ENCODE measurements around the gene CPNE5.

CPNE5 gene

DNA sequence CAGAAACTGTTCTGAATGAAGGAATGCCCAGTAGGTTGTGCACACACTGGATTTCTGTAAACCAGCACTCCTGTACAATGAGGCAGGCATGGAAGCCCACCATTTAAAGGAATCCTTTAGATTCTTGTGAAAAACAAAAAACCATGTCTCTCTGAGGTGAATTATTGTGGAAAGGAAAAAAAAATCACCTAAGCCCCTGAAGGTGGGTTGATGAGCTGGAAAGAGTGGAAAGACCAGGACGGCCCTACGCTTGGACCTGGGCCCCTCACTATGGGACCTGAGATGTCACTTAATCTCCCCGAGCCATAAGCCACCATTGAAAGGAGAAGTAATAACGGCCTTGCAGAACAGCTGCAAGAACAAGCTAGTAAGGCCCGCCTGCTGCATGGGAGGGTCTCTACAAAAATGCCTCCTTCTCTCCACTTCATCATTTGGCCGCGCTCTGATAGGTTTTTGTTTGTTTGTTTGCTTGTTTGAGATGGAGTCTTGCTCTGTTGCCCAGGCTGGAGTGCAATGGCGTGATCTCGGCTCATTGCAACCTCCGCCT lies 72.8 kb downstream of the CPNE5 start:
- no peak for DNase-seq (ENCODE audit: low read depth in 1 of 2, low spot score in 1 of 2)

DNA sequence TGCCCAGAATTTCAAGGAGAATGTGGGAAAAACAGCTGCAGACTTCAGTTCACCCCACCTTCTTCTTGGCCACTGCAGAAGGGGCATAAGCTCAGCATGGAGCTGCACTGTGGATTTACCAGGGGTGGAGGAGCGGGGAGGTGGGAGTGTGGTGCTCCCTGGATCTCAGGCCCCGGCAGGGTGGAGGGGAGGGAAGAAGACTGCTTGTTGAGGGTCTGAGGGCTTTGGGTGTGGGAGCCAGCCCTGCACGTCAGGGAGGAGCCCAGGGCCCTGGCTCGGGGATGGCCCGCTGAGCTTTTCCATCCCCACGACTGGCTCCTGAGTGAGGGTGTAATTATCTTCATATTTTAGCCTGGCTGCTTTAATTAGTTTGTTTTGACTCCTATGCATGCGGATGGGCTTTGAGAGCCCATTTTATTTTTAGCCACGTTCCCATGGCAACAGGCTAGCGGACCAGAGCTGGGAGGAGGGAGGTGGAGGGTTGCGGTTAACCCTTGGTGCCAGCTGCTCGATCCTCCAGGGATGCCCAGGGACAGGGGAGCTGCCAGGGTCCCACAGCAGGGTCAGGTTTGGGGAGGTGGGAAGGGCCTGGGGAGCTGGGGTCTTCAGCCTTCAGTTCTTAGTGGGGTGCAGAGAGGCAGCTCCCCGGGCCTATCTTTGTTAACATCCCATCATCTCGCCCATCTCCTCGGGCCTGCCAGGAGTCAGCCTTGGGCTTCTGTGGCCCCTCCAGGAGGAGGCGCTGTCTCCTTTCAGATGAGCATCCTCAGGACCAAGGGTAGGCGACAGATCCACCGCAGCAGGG lies 73.4 kb downstream of the CPNE5 start:
- peak; percentile 54 to 57 for DNase-seq (ENCODE audit: low read depth in 1 of 2, low spot score in 1 of 2)

DNA sequence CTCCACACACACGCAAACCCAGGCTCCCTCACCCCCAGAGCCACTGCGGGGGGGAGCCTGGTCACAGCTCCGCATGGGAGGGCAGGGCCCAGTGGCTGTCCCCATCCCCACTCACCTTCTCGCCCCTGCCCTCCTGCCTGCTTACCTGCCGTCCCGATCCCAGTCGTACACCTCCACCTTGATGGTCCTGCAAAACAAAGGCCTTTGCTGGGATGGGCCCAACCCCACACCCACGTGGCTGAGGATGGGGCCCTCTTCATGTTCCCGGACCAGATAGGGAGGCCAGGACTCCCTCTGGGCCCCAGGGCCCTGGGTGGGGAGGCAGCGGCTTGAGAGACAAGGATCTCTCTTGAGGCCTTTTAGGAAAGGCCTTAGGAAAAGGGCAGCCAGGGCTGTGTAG lies 74.1 kb downstream of the CPNE5 start:
- DNase-seq (ENCODE audit: low read depth in 1 of 2, low spot score in 1 of 2), result no peak

DNA sequence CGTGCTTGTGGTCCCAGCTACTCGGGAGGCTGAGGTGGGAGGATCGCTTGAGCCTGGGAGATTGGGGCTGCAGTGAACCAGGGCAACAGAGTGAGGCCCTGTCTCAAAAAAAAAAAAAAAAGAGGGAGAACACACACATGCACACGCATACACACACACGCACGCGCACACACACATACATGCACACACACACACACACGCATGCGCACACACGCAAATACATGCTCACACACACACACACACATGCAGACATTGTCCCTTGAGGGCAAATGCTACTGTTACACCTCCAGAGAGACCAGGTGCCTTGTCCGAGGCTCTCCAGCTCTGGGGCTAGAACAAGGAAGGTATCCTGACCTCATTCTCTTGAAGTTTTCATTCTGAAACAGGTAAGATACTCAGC lies 77.1 kb downstream of the CPNE5 start:
- no peak for DNase-seq (ENCODE audit: low read depth in 1 of 2, low spot score in 1 of 2)

DNA sequence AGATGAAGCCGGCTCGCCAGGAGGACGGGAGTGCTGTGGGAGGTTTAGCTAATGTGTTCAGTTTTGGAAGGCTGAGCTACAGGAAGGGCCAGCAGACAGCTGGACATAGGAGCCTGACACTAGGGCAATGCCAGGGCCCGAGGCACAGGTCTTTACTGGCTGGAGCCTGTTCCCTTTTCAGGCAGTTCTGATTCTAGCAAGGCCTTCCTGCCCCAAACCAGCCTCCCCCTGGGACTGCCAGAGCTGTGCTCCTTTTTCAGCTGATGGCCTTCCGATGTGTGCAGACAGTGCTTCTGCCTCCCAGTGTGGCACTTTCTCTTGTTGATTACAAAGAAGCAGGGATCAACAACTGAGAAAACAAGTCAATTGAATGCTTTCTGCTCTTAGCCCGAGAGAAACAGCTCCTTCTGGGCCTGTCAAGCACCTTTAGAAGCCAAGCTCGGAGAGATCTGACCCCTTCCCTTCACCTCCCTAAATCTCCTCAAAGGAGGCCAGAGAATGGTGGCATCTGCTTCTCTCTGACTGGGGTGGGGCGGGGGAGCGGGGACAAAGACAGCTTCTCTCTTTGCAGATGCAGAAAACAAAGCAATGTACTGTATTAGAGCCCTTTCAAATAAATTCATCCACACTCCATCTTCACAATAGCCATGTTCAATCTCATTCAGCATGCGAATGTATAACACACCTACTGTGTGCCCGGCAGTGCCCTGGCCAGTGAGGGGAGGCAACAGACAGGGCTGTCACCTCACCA lies 78.4 kb downstream of the CPNE5 start:
- DNase-seq (ENCODE audit: low read depth in 1 of 2, low spot score in 1 of 2), result no peak

DNA sequence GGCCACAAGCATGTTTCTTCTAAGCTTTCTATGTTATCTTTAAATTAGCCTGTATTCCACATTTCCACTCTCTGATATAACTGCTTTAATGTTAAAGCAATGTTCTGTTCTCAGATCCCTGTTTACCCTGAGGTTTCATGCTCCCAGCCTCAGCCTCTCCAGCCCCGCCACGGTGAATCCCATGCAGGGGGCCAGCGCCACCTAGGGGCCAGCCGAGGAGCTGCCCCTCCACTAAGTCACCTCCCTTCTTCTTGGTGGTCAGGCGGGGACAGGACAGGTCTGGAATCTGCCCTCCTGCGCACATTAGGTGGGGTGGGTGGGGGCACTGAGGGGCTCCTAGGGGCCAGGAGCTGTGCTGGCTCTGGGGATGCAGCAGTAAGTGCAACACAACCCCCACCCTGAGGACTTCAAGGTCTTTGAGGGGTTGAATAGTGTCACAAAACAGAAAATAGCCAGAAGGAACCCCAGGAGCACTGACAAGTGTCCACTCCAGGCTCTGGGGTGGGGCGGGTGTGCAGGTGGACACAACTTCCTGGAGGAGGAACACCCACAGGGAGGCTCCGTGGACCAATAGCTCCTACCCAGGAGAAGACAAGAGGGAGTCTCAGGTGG lies 80.0 kb downstream of the CPNE5 start:
- DNase-seq (ENCODE audit: low read depth in 1 of 2, low spot score in 1 of 2), result peak; percentile 70 to 71

DNA sequence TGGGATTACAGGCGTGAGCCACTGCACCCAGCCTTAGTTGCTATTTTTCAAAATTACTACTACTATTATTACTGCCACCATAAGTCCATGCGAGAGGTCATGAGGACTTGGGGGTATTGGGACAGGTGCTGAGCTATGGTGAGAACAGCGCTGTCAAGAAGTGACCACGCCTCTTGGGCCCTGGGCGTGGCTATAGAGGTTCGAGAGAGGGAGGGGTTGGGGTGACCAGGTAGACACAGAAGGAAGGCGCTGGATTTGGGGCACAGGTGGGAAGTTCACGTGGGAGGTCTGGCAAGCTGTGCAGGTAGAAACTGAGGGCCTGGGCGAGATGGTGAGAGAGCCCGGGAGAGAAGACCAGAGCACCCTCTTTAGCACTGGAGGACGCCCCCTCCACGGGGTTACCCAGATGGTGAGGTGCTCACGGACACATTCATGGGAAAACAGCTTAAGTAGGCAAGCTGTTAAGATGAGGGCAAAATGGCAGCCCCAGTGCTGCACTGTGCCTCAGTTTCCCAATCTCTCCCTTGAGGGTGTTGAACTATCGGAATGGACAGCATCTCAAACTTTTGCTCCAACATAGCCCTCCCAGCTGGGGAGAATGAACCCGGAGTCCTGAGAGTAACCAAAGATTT lies 80.6 kb downstream of the CPNE5 start:
- DNase-seq (ENCODE audit: low read depth in 1 of 2, low spot score in 1 of 2), result no peak

DNA sequence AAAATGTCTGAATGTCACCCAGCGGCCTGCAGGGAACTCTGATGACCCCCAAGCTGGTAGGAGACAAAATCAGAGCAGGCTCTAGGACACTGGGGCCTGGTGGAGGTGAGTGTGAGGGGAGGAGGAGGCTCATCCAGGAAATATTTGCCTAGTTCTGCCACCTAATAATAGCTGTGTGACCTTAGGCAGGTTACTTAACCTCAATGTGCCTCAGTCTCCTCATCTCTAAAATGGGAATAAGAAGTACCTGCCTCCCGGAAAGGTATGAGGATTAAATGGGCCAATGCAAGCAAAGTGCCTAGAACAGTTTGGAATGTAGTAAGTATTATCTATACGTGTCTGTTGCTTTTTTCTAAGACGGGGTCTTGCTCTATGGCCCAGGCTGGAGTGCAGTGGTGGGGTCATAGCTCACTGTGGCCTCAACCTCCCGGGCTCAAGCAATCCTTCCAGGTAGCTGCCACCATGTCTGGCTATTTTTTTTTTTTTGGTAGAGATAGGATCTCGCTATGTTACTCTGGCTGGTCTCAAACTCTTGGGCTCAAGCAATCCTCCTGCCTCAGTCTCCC lies 81.2 kb downstream of the CPNE5 start:
- DNase-seq (ENCODE audit: low read depth in 1 of 2, low spot score in 1 of 2), result no peak

DNA sequence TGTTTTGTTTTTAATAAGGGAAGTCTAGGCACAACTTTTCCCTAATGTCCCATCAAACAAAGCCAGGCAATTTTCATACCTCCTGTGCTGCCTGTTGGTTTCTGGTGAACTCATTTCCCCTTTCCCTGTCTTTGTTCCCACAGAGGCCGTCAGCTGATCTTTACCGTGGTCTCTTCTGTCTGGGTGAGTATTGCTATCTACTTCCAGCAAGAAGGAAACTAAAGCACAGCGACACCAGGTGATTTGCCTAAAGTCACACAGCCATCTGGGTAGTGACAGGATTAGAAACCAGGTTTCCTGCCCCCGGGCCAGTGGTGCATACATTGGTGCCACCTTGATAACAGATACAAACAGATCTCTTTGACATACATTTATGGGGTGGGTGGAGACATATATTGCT lies 82.0 kb downstream of the CPNE5 start:
- peak in 1 of 2 donors; percentile 12 for DNase-seq (ENCODE audit: low read depth in 1 of 2, low spot score in 1 of 2)

DNA sequence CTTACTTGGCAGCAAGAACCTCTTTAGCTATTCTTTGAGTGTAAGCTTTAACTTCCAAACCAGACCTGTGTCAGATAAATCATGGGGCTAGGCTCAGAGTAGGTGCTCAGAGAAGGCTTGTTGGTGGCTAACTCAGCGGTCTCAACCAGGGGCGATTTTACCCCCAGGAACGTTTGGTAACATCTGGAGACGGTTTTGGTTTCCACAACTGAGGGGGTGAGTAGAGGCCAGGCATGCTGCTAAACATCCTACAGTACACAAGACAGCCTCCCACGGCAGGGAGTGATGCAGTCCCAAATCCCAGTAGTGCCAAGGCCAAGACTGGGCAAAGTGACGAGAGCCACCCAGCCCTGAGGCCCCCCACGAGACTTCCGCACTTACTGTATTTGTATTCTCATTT lies 82.5 kb downstream of the CPNE5 start:
- DNase-seq (ENCODE audit: low read depth in 1 of 2, low spot score in 1 of 2), result no peak

DNA sequence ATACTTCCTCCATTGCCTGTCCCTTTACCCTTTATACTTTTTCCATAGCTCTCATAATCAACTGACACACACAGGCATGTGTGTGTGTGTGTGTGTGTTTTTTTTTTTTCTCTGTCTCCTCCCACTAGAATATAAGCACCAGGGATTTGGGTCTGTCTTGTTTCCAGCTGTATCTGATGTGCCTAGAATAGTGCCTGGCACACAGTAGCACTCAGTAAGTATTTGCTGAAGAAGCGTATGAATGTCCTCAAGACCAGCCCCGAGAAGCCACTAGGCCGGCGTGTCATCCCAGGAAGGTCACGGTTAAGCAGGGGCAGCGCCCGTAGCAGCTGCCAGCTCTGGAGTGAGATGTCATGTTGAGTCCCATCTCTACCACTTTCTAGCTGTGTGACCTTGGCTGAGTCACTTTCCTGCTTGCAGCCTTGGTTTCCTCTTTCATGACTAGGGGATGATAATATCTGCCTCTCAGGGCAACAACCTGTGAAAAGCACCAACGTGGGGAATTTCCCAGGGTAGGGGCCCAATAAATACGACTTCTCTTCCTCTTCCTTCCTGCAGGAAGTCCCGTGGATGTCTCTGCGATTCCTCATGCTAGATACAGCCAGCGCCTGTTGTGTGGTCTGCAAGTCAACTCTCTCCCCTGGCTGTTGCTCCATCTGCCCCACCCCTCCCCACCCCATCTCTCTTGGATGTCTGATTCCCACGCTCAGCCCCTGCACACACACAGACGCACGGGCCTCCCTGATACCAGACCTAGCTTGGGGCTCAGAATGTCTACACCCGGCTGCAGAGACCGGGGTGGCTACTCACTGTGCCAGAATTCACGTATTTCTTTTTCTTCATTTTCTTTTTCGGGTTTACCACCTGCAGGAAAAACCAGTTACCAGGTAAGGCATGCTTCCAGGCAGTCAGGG lies 83.6 kb downstream of the CPNE5 start:
- peak; percentile 27 to 68 for DNase-seq (ENCODE audit: low read depth in 1 of 2, low spot score in 1 of 2)

DNA sequence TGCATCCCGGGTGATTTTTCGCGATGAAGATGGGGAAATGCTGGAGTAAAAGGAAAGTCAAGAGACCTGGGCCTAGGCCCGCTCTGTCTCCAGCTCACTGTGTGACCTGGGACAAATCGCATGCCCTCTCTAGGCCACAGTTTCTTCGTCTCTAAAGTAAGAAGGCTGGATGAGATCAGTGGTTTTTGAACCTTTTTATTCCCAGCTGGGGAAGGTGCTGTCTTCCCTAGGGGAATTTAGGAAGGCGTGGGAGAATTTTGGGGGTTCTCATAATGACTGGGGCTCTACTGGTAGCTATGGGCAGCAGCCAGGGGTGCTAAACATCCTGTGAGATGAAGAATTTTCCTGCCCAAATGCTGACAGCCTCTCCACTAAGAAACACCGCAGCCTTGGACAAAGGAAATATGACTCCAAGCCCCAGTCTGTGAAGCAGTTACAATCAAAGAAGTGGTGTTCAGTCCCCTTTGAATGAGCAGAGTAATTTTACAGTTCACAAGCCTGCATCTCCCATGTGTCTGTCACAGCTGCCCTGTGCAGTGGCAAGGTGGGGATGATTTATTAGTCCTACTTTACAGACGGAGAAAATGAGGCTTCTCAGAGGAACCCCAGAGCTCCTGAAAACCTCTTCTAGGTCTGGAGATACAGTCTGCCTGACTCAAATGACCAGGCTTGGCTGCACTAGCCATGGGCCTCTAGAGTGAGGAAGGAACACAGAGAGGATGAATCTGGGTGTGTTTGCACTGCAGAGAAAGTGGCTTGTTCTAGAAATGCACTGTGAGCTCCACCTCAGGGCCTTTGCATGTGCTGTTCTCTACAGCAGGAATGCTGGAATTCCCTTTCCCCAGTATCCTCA lies 84.4 kb downstream of the CPNE5 start:
- DNase-seq (ENCODE audit: low read depth in 1 of 2, low spot score in 1 of 2), result no peak

DNA sequence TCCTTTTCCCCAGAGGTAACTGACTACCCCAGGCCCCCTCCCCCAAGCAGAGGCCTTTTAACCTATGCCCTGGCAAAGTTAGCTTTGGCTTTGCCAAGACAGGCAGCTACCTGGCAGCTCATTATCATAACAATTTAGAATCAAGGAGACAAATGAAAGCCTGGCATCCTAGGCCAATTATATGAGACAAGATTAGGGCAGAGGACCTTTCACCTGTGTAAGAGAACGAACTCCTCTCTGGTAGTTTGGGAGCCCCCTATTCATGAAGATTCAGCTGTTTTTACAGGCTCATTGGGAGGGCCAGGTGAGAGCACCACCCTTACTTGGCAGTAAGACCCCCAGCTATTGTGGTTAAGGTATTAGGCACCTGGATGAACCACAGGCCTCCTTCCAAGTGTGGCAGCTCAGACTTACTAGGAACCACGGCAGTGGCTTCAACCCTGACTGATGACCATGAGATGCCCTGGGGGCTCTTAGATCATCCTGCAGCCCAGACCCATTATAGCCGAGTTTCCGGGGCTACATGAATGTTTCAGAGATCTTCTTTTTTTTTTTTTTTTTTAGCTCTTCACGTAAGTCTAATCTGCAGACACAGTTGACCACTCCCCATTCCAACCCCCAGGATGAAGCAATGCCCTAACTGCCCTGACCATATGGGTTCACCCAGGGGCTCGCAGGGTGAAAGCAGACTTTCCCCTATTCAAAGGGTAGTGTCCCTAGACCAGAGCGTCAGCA lies 85.4 kb downstream of the CPNE5 start:
- no peak for DNase-seq (ENCODE audit: low read depth in 1 of 2, low spot score in 1 of 2)

DNA sequence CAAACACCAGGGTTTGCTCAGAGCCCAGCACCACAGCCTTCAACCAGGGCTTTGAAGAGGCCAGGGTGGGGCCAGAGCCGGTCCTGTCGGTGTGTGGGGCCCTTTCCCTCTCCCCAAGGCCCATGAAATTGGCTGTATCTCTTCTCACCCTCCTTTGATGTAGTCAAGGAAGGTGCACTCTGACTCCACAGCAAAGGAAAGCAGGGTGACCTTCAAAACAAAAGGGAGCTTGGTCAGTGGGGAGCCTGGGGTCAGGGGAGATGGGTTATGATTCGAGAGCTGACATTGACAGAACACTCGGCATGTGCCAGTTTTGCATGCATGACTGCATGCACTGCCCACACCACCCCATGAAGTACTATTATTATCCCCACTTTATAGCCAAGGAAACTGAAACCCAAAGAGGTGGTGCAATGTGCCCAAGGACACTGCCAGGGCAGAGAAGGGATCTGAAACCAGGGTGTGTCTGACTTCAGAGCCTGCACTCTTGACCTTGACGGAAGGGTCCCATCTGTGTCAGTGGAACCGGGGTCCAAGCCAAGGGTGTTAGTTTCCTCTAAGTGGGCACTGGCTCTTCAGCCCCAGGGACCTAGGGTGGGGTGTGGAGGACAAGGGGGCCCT lies 86.2 kb downstream of the CPNE5 start:
- DNase-seq (ENCODE audit: low read depth in 1 of 2, low spot score in 1 of 2), result no peak

DNA sequence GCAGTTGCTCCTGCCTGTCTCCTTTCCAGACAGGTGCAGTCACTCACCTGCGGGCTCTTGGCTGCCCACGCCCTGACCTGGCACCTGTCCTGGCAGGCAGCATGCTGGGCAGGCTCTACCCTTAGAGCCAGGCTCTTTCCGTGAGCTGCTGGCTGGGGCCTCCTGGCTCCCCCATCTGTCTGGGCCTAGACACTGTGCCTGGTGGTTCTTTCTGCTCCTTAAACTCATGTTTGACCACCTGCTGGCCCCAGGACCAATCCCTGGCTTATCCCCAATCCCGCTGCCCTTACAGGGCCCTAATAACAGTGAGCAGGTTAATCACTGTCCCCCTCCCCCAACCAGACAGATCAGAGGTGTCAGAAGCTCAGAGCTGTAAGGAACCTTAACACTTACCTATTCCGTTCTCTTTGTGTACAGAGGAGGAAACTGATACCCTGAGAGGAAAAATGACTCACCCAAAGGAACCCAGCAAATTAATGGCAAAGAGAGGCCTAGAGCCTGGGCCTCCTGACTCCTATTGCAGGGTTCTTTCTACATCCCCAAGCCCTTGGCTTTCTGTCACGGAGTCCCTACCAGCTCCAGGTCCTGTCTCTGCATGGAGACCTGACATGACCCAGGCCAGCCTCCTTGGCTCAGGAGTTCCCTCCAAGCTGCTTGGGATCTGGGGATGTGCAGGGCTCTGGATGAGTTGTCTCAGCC lies 86.9 kb downstream of the CPNE5 start:
- DNase-seq (ENCODE audit: low read depth in 1 of 2, low spot score in 1 of 2), result no peak

DNA sequence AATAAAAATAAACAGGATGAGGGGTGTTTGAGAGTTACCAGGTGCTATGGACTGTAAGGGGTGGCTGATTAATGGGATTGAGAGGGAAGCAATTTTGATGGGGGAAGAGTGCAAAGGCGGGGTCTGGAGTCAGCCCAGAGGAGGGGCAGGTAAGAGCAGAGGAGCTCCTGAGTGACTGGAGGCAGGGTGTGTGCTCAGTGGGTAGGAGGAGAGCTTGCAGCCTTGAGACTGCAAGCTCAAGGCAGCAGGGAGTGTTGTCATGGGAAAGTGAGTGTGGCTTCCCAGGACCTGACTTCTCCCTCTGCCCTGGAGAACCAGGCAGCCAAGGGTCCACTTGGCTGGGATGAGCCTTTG lies 87.4 kb downstream of the CPNE5 start:
- no peak for DNase-seq (ENCODE audit: low read depth in 1 of 2, low spot score in 1 of 2)

DNA sequence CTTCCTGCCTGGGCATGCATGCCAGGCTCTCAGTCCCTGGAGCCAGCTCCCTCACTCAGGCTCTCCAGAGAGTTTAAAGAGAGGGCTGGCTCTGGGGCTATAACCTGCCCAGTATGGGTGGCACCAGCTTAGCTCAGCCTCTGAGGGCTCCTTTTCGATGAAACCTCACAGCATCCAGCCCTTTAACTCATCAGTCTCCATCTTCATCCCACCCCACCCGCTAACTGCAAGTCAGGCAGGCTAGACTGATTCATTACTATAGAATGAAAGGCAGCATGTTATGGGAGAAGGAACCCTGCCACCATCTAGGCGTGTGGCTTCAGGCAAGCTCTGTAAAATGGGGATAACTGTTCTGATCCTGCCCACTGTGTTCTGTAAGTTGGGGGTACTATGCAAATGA lies 88.2 kb downstream of the CPNE5 start:
- no peak for DNase-seq (ENCODE audit: low read depth in 1 of 2, low spot score in 1 of 2)
